ENCODE data around the gene STAC2. TPM values are rescaled to one million over a fixed set of nuclear protein-coding genes. Genes with fewer than 3 reads are reported as not detected.
A peak's percentile ranks its signal among the peaks of the same experiment; 100 is the strongest.

STAC2 gene
- polyA plus RNA-seq, 4 donors, result 3.7 to 4.1 (median 3.8) TPM

- DNase-seq (ENCODE audit: low read depth in 4 of 4, low spot score in 3 of 4), result no peak
These were observed 12.8 kb downstream of the STAC2 start for GRCh38 chr17:39212841-39213480.

GRCh38 chr17:39212195-39212810 lies 13.4 kb downstream of the STAC2 start:
- DNase-seq (ENCODE audit: low read depth in 4 of 4, low spot score in 3 of 4), result no peak

DNA sequence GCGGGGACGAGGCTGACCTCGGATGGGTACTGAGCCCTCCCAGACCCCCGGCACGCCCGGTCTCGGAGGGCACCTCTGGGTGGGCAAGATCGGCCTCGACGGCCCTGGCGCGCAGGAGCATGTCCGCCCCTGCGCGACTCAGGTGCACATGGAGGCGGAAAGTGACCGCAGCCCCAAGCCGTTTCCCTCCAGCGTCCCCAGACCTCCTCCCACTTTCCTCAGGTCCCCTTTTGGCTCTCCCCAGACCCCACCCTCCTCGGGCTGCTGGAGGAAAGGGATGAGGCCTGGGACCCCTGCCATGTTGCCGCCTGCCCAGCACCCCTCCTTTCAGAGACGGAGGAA lies 15.7 kb downstream of the STAC2 start:
- DNase-seq (ENCODE audit: low read depth in 4 of 4, low spot score in 3 of 4), result no peak

DNA sequence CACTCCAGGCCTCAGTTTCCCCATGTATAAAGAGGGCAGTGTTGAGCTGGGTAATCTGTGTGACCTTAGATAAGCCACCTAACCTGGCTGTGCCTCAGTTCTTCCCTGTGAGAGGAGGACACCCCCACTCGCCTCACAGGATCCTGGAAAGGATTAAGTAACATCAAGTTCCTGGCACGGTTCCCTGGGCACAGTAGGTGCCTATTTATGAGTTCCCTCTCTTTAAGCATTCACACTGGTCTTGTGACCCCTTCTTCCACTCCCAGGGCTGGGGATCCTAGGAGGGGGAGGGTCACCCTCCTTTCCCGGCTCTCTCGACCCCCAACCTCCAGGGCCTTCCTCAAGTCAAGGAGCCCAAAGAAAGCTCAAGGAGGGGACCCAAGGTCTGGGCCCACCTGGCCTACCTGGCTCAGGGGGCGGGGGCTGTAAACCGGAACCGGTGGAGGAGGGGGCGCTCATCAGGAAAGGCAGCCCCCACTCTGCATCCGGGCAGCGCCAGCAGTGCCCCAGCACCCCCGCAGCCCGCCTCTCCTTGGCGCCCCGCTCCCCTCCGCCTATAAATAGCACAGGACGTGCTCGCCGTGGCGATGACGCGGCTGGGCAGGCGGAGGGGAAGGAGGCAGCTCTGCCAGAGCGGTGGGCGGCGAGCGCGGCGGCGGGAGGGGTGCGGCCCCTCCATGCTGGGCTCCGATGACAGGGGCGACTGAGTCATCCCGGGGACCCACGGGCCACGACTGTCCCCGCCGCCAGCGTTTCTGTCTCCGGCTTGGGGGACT lies 16.2 kb downstream of the STAC2 start:
- no peak for DNase-seq (ENCODE audit: low read depth in 4 of 4, low spot score in 3 of 4)

GRCh38 chr17:39208893-39209292 lies 16.9 kb downstream of the STAC2 start:
- no peak for DNase-seq (ENCODE audit: low read depth in 4 of 4, low spot score in 3 of 4)

GRCh38 chr17:39208136-39208535 lies 17.6 kb downstream of the STAC2 start:
- no peak for DNase-seq (ENCODE audit: low read depth in 4 of 4, low spot score in 3 of 4)

DNA sequence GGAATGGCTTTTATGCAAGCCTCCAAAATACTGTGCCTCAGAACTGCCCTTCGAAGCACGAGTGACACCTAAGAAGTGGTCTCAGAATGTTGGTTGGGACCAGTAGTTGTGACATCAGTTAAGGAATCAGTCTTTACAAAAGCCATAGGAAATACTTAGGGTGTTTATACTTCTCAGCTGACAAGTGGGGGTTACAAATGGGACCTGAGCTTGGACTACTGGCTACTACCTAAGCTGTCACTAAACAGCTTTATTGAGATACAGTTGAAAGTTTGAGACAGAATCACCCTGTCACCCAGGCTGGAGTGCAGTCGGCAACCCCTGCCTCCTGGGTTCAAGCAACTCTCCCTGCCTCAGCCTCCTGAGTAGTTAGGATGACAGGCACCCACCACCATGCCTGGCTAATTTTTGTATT lies 20.6 kb downstream of the STAC2 start:
- DNase-seq (ENCODE audit: low read depth in 4 of 4, low spot score in 3 of 4), result no peak

- DNase-seq (ENCODE audit: low read depth in 4 of 4, low spot score in 3 of 4), result no peak
These were observed 21.5 kb downstream of the STAC2 start for GRCh38 chr17:39204245-39204644.

DNA sequence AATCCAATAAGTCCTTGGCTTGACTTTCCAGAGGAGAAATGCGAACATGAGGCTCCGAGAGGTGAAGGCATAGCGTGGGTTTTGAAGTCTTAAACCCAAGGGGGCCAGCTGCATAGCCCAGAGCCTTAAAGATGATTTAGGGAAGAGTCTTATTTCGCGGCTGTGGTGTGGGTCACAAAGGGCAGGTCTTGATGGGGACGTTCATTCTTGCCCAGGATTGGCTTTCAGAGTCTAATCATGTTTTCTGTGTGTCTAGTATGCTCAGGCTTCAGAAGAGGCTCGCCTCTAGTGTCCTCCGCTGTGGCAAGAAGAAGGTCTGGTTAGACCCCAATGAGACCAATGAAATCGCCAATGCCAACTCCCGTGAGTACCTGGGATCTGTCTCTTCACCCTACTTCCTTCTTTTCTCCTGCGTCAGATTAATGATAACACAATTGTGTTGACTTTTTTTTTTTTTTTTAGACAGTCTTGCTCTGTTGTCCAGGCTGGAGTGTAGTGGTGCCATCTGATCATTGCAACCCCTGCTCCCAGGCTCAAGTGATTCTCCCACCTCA lies 24.7 kb downstream of the STAC2 start:
- DNase-seq (ENCODE audit: low read depth in 4 of 4, low spot score in 3 of 4), result no peak

DNA sequence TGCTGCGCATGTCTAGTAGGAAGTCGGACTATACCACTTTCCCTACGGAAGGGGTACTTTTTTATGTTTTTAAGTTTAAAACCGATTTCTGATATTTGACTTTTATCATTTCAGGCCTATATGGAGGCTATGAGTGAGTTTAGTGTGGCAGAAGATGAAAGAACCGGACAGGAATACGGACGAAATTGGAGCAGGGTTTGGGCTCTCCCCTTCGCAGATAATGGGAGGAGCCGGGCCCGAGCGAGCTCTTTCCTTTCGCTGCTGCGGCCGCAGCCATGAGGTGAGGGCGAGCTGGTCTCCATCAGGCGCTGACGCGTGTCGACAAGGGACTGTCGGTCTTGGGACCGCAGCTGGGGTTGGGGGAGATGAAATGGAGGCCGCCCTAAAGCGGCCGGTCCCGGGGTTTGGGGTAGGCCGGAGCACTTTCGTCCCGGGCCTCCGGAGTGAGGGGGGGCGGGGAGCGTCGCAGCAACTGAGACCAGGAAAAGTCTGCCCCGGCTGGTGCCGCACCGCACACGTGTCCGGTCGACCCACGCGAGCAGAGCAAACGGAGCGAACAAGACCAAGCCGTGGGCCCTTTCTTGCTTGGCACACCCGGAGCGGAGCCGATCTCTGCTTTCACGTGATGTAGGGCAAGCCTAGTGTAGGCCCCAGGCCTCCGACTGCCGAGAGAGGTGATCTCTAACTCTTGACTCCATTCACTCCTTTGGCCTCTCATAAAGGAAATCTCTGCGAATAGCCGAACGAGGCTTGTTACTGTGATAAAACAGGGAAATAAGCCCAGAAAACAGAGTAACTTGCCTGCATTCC lies 25.5 kb downstream of the STAC2 start, which contains the start of gene RPL19:
RPL19 (plus strand) TSS at position 214 of the 810 bp plus-strand sequence; CDS start at position 276, 62 bp downstream.
- DNase-seq (ENCODE audit: low read depth in 4 of 4, low spot score in 3 of 4), result peak in 2 of 4 donors; percentile 85 to 92

GRCh38 chr17:39199820-39200069 lies 26.0 kb downstream of the STAC2 start:
- peak in 2 of 4 donors; percentile 90 to 91 for DNase-seq (ENCODE audit: low read depth in 4 of 4, low spot score in 3 of 4)

DNA sequence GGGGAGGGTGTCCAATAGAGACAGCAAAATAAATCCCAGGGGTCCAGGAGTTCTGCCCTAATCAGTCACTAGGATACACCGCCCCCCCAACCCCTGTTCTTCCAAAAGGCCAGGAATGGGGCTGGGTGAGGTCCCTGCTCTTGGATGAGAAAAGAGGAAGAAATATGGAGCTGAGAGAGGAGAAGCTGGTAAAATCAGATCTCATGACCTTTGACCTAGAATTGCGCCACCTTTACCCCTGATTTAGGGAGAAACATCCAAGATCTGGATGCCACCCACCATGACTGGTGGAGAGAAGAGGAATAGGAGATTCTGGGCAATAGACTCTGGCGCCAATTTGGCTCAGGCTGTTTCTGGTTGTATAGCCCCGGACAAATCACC lies 27.6 kb downstream of the STAC2 start:
- no peak for DNase-seq (ENCODE audit: low read depth in 4 of 4, low spot score in 3 of 4)

GRCh38 chr17:39197380-39198185 lies 28.2 kb downstream of the STAC2 start, which contains the start of gene CACNB1:
CACNB1 (minus strand) TSS chr17:39197669; CDS start chr17:39197495, 174 bp downstream.
- DNase-seq (ENCODE audit: low read depth in 4 of 4, low spot score in 3 of 4), result peak in 1 of 4 donors; percentile 70

GRCh38 chr17:39196808-39197291 lies 28.9 kb downstream of the STAC2 start:
- DNase-seq (ENCODE audit: low read depth in 4 of 4, low spot score in 3 of 4), result no peak

DNA sequence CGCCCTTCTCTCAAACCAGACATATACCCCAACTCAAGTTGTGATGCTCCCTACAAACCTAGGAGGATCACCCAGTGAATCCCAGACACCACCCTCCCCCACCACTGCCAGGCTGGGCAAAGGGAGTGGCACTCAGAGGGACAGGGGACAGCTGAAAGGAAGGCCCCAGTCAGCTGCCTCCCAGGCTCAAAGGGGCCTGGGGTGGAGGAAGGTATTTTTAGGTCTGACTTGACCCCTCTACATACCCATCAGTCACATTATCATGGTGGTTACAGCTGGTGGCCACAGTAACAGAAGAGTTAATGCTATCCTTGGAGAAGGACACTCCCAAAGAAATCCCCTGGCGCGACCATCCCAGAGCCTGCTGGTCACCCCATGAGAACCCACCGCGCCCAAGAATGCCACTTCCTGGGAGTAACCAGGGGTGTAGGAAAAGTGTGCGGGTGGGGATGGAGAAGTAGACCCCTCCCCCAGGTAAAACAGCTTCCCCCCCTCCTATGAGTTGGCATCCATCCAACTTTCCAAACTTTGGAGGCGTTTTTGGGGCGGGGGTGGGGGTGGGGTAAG lies 29.4 kb downstream of the STAC2 start:
- DNase-seq (ENCODE audit: low read depth in 4 of 4, low spot score in 3 of 4), result no peak

DNA sequence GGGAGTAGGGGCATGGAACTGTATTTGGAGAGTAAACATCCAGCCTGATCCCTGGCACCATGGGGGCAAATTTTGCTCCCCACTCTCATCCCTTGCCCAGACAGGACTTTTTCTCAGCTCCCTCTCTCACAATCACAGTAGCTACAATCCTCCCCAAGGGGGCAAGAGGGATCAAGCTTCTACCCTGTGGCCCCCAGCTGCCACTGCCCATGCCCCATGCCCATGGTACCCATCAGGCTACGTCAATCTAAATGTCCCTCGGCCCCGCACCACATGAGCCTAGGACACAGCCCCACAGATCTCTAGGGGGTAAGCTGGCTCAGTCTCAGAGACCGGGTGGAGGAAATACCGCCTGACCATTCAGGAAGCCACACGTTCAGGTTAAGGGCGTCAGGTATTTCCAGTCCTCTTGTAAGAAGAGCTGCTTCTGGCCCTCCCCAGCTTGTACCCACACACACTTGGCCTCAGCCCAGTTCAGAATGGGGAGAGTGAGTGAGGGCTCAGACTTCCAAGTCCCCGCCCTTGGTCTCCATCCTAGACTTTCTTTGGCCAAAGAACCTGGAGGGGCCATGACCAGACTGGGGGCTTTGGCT lies 30.1 kb downstream of the STAC2 start:
- no peak for DNase-seq (ENCODE audit: low read depth in 4 of 4, low spot score in 3 of 4)

DNA sequence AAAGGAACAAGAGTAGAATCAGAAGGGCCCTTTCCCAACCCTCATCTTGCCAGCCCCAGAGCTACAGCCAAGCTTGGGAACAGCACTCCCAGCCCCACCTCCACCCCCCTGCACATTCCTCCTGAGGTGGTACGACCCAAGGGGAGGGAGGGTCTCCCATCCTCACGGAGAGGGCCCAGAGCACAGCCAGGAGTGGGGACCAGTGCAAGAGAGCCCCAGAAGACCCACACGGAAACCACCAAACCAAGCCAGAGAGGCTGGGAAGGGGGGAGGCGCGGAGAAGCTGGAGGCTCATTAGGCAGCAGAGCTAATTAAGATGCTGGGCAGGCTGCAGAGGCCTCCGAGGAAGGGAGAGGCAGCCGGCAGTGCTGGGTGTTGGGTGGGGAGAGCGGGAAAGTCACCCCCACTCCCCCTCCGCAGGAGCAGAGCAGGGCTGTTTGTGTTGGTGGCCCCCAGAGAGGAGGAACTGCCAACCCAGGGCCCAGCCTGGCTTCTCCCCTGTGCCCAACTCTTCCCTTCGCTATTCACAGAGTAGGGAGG lies 30.7 kb downstream of the STAC2 start:
- DNase-seq (ENCODE audit: low read depth in 4 of 4, low spot score in 3 of 4), result no peak

DNA sequence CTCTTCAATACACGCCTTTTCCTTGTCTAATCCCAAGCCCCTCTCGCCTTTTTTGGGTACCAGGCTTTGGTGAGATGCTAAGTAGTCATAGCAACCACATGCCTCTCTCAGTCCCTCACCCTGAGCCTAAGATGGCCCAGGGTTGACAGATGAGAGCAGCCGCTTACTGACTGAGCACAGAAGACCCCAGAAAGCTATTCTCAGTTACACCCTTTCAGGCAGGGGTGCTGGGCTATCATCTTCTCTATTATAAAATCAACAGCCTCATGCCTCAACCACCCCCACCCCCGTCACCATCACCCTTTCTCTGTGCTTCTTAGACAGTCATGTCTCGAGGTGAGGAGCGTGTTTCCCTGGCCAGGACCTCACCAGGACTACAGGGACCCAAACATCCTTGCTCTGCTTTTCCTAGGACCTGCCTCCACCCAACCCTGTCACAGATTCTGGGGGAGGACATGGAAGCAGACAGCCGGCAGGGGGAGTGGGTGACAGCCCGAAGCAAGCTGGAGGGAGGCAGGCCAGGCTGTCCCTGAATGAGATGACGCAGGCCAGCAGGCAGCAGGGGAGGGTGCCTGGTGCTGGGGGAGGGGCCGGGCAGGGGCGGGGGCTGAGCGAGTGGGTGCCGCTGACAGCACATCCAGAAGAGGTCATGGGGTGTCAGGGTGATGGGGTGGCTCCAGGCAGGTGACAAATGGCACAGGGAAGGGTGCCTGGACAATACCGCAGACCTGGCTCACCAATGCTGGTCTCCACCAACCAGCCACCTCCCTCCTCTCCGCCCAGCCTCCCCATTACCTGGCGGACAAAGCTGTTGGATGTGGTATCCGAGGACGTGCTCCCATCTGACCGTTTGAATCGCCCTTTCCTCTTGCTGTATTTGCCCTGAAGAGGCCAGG lies 31.4 kb downstream of the STAC2 start:
- no peak for DNase-seq (ENCODE audit: low read depth in 4 of 4, low spot score in 3 of 4)
